ENCODE data around the gene B3GNT2.

GRCh38 chr2:62180975-62181374 is 14.9 kb upstream of the B3GNT2 start:
- TF ChIP-seq CTCF (IDR thresholded peaks at IDR 0.05) (no peak), ATF2 (CRISPR knock-in tag; IDR thresholded peaks at IDR 0.05; ENCODE audit: borderline replicate concordance, low read depth) (no peak), ZNF396 (CRISPR knock-in tag; IDR thresholded peaks at IDR 0.05; ENCODE audit: borderline replicate concordance) (no peak), CREB1 (CRISPR knock-in tag; IDR thresholded peaks at IDR 0.05) (no peak), JUN (CRISPR knock-in tag; IDR thresholded peaks at IDR 0.05) (no peak), E2F4 (CRISPR knock-in tag; IDR thresholded peaks at IDR 0.05; ENCODE audit: borderline replicate concordance, low read depth) (no peak)

Measured in WTC11 (cell line).